Natural killer cell (primary cell): ENCODE data around the gene CEMIP. TPM values are rescaled to one million over a fixed set of nuclear protein-coding genes. Genes with fewer than 3 reads are reported as not detected.

Experiments
- ATAC-seq, 3 donors: fragments of 150-1000 bp in 2 of 3; fragments of 200-7000 bp in 1 of 3; cut with Tn5 transposase; 1 replicate in 1 of 3; 2 replicates in 2 of 3; pipeline ENCODE4 v1.10.0; 2021; ENCODE audit warnings: mild to moderate bottlenecking in 2 of 3, moderate library complexity in 2 of 3
- DNase-seq, 2 donors: peaks; one replicate each; pipeline versions ENCODE4 v3.0.0 to v3.0.0-alpha.2; 2013 to 2021; ENCODE audit warnings: mixed read lengths in 1 of 2
- H3K27ac ChIP-seq: one replicate; pipeline ENCODE4 v1.5.1; 2013; ENCODE audit warnings: mild to moderate bottlenecking, low read length
- H3K27me3 ChIP-seq: one replicate; pipeline ENCODE4 v1.6.1; 2013; ENCODE audit warnings: low read length; ENCODE audit not compliant: control insufficient read depth, insufficient read depth
- H3K36me3 ChIP-seq: one replicate; pipeline ENCODE4 v1.6.1; 2013; ENCODE audit warnings: low read length; ENCODE audit not compliant: control insufficient read depth, insufficient read depth
- H3K4me1 ChIP-seq: one replicate; pipeline ENCODE4 v1.6.1; 2013; ENCODE audit warnings: low read length; ENCODE audit not compliant: control insufficient read depth, insufficient read depth
- H3K4me3 ChIP-seq: one replicate; pipeline ENCODE4 v1.5.1; 2013; ENCODE audit warnings: low read length
- H3K9me3 ChIP-seq: one replicate; pipeline ENCODE4 v1.6.1; 2013; ENCODE audit warnings: low read length; ENCODE audit not compliant: control insufficient read depth, insufficient read depth
- H3K27ac Mint-ChIP-seq, 2 donors: one replicate each; pipeline ENCODE4 v1.8.0; 2022; ENCODE audit warnings: mild to moderate bottlenecking in 2 of 2, mixed read lengths in 2 of 2, moderate library complexity in 1 of 2
- H3K27me3 Mint-ChIP-seq, 2 donors: one replicate each; pipeline ENCODE4 v1.8.0; 2022; ENCODE audit warnings: low read depth in 2 of 2, mixed read lengths in 2 of 2
- H3K36me3 Mint-ChIP-seq: one replicate; pipeline ENCODE4 v1.8.0; 2022; ENCODE audit warnings: mixed read lengths
- H3K4me1 Mint-ChIP-seq, 2 donors: one replicate each; pipeline ENCODE4 v1.8.0; 2022; ENCODE audit warnings: mixed read lengths in 2 of 2
- H3K4me3 Mint-ChIP-seq: one replicate; pipeline ENCODE4 v1.8.0; 2022; ENCODE audit warnings: mild to moderate bottlenecking, moderate library complexity, mixed read lengths
- H3K9me3 Mint-ChIP-seq, 2 donors: one replicate each; pipeline ENCODE4 v1.8.0; 2022; ENCODE audit warnings: mixed read lengths in 2 of 2
- WGBS: methylation state at CpG from one replicate; pipeline ENCODE4 v1.1.7; 2013; ENCODE audit warnings: missing lambda C conversion rate; ENCODE audit not compliant: insufficient coverage; 5-methylcytosine and 5-hydroxymethylcytosine counted together
- intact Hi-C: fragments of 100-400 bp; cut with micrococcal nuclease; formaldehyde crosslinking; loops from one replicate; pipeline ENCODE4 v1.14.2; 2022
- total RNA-seq, 4 donors: library from RNA; stranded (reverse); fragments of 120-200 nt in 1 of 4; gene quantifications; one replicate each; pipeline versions ENCODE4 v1.2.3 to v1.2.4, GENCODE V29; 2013 to 2022
- TF ChIP-seq, protein P1 (sequence below): fragments of 200-600 bp; IDR thresholded peaks from one replicate; pipeline ENCODE4 v1.8.0; 2022; ENCODE audit warnings: antibody characterized with exemption

Gene CEMIP
- total RNA-seq, 3 donors from 2014 or later (not counting 1 experiment from before 2014, with no cell fraction given): 0.07 to 0.82 TPM; not detected in 1

DNA sequence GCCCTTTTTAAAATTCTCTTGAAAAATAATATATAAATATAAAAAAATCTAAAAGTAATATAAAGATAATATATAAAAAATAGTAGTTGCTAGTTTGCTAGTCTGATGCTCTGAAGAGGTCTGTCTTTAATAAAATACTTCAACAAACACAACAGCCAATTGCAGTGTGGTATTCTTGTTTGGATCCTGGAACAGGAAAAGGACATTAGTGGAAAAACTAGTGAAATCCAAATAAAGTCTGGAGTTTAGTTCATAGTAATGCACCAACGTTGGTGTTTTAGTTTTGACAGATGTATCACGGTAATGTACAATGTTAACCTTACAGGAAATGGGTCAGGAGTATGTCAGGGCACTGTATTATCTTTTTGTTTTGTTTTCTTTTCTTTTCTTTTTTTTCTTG is 26.0 kb upstream of the CEMIP start:
- Histone ChIP-seq H3K36me3 (no peaks in the 10 kb centered on the region), H3K9me3 (no peaks in the 10 kb centered on the region), H3K27me3 (no peaks in the 10 kb centered on the region), H3K4me3 (no peak overlapping the region), H3K4me1 (peaks cover 12% of the 10 kb centered on the region), H3K27ac (no peak overlapping the region)
- TF ChIP-seq, protein P1, sequence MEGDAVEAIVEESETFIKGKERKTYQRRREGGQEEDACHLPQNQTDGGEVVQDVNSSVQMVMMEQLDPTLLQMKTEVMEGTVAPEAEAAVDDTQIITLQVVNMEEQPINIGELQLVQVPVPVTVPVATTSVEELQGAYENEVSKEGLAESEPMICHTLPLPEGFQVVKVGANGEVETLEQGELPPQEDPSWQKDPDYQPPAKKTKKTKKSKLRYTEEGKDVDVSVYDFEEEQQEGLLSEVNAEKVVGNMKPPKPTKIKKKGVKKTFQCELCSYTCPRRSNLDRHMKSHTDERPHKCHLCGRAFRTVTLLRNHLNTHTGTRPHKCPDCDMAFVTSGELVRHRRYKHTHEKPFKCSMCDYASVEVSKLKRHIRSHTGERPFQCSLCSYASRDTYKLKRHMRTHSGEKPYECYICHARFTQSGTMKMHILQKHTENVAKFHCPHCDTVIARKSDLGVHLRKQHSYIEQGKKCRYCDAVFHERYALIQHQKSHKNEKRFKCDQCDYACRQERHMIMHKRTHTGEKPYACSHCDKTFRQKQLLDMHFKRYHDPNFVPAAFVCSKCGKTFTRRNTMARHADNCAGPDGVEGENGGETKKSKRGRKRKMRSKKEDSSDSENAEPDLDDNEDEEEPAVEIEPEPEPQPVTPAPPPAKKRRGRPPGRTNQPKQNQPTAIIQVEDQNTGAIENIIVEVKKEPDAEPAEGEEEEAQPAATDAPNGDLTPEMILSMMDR: no peak
- intact Hi-C loops: no loop called here
- Mint-ChIP-seq H3K27me3 (no peaks in the 10 kb centered on the region), H3K36me3 (no peaks in the 10 kb centered on the region), H3K4me3 (peak overlapping the region; percentile 49), H3K9me3 (no peaks in the 10 kb centered on the region), H3K27ac (peak overlapping the region; percentile 23 to 52), H3K4me1 (peaks cover 27 to 28% of the 10 kb centered on the region in 2 donors)
- WGBS: 23% methylated on average over 2 of the region's 2 CpGs
- DNase-seq: no peak
- peak in 1 of 3 donors; percentile 49 for ATAC-seq

DNA sequence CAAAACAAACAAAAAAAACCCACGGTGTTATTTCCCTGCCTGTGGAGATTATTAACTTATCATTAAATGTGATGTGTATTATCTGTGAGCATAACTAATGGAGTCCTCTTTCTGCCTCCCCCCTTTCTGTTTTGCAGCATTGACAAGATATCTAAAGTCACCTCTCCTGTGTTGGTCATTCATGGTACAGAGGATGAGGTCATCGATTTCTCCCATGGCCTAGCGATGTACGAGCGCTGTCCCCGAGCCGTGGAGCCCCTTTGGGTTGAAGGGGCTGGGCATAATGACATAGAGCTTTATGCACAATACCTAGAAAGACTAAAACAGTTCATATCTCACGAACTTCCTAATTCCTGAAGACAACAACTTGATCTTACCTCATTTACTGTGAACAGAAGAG is 25.2 kb upstream of the CEMIP start:
- DNase-seq (no peak), ATAC-seq (no peak)
- intact Hi-C loops: no loop called here
- Mint-ChIP-seq H3K36me3 (no peaks in the 10 kb centered on the region), H3K4me1 (peaks cover 27 to 28% of the 10 kb centered on the region in 2 donors), H3K27me3 (no peaks in the 10 kb centered on the region), H3K4me3 (no peak overlapping the region), H3K27ac (no peak overlapping the region), H3K9me3 (no peaks in the 10 kb centered on the region)
- 98% methylated on average over 6 of the region's 8 CpGs for WGBS
- peaks cover 12% of the 10 kb centered on the region for H3K4me1 ChIP-seq
- TF ChIP-seq, protein P1: no peak
- H3K9me3 ChIP-seq: no peaks in the 10 kb centered on the region
- no peak overlapping the region for H3K4me3 ChIP-seq
- H3K27me3 ChIP-seq: no peaks in the 10 kb centered on the region
- H3K36me3 ChIP-seq: no peaks in the 10 kb centered on the region
- H3K27ac ChIP-seq: no peak overlapping the region

DNA sequence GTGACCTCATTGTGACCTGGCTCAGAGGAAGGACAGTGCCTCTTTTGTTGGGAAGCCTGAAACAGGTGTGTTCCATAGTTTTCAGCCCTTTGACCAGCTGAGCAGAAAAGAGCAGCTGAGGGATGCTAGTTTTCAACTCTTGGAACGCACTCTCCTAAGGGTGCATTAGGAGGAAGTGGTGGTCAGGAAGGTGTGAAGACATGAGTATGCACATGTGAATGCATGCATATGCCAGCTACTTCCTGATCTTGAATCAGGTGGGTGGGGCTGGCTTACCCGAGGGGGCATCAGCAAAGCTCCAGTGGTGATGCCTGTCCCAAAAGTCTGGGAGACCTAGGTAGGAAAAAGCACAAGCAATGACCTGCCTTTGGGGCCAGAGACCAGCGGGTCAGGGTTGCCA is 23.3 kb upstream of the CEMIP start:
- Mint-ChIP-seq H3K36me3 (no peaks in the 10 kb centered on the region), H3K27me3 (no peaks in the 10 kb centered on the region), H3K27ac (no peak overlapping the region), H3K4me3 (peak overlapping the region; percentile 67), H3K9me3 (no peaks in the 10 kb centered on the region), H3K4me1 (peaks cover 27 to 28% of the 10 kb centered on the region in 2 donors)
- H3K36me3 ChIP-seq: no peaks in the 10 kb centered on the region
- intact Hi-C loops: no loop called here
- H3K4me1 ChIP-seq: peaks cover 12% of the 10 kb centered on the region
- no peak overlapping the region for H3K27ac ChIP-seq
- H3K27me3 ChIP-seq: no peaks in the 10 kb centered on the region
- TF ChIP-seq, protein P1: no peak
- no peaks in the 10 kb centered on the region for H3K9me3 ChIP-seq
- peak; percentile 83 to 97 (median 90) for ATAC-seq
- WGBS: 40% methylated on average over 3 of the region's 3 CpGs
- H3K4me3 ChIP-seq: no peak overlapping the region
- peak in 1 of 2 donors; percentile 38 for DNase-seq

DNA sequence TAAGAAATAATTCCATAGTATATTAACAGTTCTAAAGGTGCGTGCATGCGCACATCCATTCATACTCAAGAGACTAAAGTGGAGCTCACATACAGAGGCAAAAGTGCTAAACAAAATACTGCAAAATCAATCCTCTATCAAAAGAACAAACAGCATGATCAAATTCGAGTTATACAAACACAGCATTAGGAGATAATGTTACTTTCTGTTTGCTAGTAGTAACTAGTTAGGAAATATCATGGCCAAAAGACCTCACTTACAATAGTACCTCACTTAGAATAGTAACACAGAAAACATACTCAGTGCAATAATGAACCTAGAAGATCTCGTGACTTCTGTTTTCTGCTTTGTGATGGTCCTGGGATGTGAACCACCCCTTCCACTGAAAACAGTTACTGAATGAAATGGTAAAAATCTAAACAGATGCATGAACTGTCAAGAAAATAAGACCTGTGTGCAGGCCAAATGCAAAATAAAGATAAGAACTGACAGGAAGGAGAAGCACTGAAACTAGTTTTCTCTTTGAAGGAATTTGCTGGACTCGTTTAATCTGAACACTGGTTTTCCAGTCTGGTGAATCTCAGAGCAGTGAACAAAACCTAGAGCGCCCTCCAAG is 20.9 kb upstream of the CEMIP start:
- ATAC-seq (no peak), DNase-seq (no peak)
- Histone ChIP-seq H3K4me1 (peaks cover 12% of the 10 kb centered on the region), H3K36me3 (no peaks in the 10 kb centered on the region), H3K9me3 (no peaks in the 10 kb centered on the region), H3K4me3 (no peak overlapping the region), H3K27me3 (no peaks in the 10 kb centered on the region), H3K27ac (no peak overlapping the region)
- TF ChIP-seq, protein P1: no peak
- no peaks in the 10 kb centered on the region for H3K36me3 Mint-ChIP-seq
- H3K9me3 Mint-ChIP-seq: no peaks in the 10 kb centered on the region
- no peaks in the 10 kb centered on the region for H3K27me3 Mint-ChIP-seq
- 74% methylated on average over 5 of the region's 6 CpGs for WGBS
- H3K27ac Mint-ChIP-seq: no peak overlapping the region
- H3K4me1 Mint-ChIP-seq: peaks cover 24 to 25% of the 10 kb centered on the region in 2 donors
- H3K4me3 Mint-ChIP-seq: no peak overlapping the region
- intact Hi-C loops: no loop called here
